Ishikawa (cell line): ENCODE data around the gene NETO2.

Experiments
- CEBPB ChIP-seq: IDR thresholded peaks from 2 replicates; pipeline ENCODE4 v1.6.1; 2012
- CREB1 ChIP-seq: IDR thresholded peaks from 2 replicates; pipeline ENCODE4 v1.6.1; 2012; ENCODE audit warnings: low read depth
- EGR1 ChIP-seq: IDR thresholded peaks from 2 replicates; pipeline ENCODE4 v1.6.1; 2012
- EP300 ChIP-seq: IDR thresholded peaks from 2 replicates; pipeline ENCODE4 v1.6.1; 2012; ENCODE audit warnings: borderline replicate concordance
- FOXM1 ChIP-seq: IDR thresholded peaks from 2 replicates; pipeline ENCODE4 v1.6.1; 2012; ENCODE audit warnings: low read depth, borderline replicate concordance
- NFIC ChIP-seq: IDR thresholded peaks from 2 replicates; pipeline ENCODE4 v1.6.1; 2012
- RAD21 ChIP-seq: IDR thresholded peaks from 2 replicates; pipeline ENCODE4 v1.6.1; 2012; ENCODE audit warnings: low read depth
- TAF1 ChIP-seq: IDR thresholded peaks from 2 replicates; pipeline ENCODE4 v1.6.1; 2012; ENCODE audit warnings: low read depth, mild to moderate bottlenecking
- TCF12 ChIP-seq: IDR thresholded peaks from 2 replicates; pipeline ENCODE4 v1.6.1; 2012; ENCODE audit warnings: low read depth
- TEAD4 ChIP-seq: IDR thresholded peaks from 2 replicates; pipeline ENCODE4 v1.6.1; 2012
- USF1 ChIP-seq: IDR thresholded peaks from 2 replicates; pipeline ENCODE4 v1.6.1; 2012
- YY1 ChIP-seq: IDR thresholded peaks from 2 replicates; pipeline ENCODE4 v1.6.1; 2012; ENCODE audit warnings: low read depth
- ZBTB7A ChIP-seq: IDR thresholded peaks from 2 replicates; pipeline ENCODE4 v1.6.1; 2012; ENCODE audit warnings: low read depth
- TF ChIP-seq, protein P1 (sequence below): IDR thresholded peaks from 2 replicates; pipeline ENCODE4 v1.6.1; 2012
- TF ChIP-seq, protein P2 (sequence below): IDR thresholded peaks from 2 replicates; pipeline ENCODE4 v1.6.1; 2012; ENCODE audit warnings: low read depth, mild to moderate bottlenecking

Gene NETO2

GRCh38 chr16:47109361-47109760 lies 34.4 kb downstream of the NETO2 start:
- TF ChIP-seq EGR1 = no peak
- no peak for TF ChIP-seq EP300
- no peak for TF ChIP-seq ZBTB7A
- no peak for TF ChIP-seq TAF1
- TF ChIP-seq, protein P1, sequence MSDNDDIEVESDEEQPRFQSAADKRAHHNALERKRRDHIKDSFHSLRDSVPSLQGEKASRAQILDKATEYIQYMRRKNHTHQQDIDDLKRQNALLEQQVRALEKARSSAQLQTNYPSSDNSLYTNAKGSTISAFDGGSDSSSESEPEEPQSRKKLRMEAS = no peak
- no peak for TF ChIP-seq CREB1
- no peak for TF ChIP-seq CEBPB
- no peak for TF ChIP-seq TEAD4
- TF ChIP-seq FOXM1 = no peak
- TF ChIP-seq NFIC = no peak
- no peak for TF ChIP-seq TCF12
- TF ChIP-seq YY1 = no peak
- no peak for TF ChIP-seq RAD21

DNA sequence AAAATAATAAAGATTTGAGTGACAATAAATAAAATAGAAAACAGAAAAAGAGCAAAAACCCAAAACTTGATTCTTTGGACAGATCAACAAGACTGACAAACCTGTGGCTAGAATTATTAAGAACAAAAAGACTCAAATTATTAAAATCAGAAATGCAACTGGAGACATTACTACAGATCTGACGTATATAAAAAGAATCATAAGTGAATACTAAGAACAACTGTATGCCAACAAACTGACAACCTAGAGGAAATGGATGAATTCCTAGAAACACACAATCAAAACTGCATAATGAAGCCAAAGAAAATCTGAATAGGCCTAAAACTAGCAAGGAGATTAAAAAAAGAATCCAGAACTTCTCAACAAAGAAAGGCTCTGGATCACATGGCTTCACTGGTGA lies 47.4 kb downstream of the NETO2 start:
- TF ChIP-seq USF1 (no peak), TCF12 (no peak), YY1 (no peak), EP300 (no peak), CEBPB (no peak), TEAD4 (no peak)
- TF ChIP-seq, protein P2, sequence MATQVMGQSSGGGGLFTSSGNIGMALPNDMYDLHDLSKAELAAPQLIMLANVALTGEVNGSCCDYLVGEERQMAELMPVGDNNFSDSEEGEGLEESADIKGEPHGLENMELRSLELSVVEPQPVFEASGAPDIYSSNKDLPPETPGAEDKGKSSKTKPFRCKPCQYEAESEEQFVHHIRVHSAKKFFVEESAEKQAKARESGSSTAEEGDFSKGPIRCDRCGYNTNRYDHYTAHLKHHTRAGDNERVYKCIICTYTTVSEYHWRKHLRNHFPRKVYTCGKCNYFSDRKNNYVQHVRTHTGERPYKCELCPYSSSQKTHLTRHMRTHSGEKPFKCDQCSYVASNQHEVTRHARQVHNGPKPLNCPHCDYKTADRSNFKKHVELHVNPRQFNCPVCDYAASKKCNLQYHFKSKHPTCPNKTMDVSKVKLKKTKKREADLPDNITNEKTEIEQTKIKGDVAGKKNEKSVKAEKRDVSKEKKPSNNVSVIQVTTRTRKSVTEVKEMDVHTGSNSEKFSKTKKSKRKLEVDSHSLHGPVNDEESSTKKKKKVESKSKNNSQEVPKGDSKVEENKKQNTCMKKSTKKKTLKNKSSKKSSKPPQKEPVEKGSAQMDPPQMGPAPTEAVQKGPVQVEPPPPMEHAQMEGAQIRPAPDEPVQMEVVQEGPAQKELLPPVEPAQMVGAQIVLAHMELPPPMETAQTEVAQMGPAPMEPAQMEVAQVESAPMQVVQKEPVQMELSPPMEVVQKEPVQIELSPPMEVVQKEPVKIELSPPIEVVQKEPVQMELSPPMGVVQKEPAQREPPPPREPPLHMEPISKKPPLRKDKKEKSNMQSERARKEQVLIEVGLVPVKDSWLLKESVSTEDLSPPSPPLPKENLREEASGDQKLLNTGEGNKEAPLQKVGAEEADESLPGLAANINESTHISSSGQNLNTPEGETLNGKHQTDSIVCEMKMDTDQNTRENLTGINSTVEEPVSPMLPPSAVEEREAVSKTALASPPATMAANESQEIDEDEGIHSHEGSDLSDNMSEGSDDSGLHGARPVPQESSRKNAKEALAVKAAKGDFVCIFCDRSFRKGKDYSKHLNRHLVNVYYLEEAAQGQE = no peak

DNA sequence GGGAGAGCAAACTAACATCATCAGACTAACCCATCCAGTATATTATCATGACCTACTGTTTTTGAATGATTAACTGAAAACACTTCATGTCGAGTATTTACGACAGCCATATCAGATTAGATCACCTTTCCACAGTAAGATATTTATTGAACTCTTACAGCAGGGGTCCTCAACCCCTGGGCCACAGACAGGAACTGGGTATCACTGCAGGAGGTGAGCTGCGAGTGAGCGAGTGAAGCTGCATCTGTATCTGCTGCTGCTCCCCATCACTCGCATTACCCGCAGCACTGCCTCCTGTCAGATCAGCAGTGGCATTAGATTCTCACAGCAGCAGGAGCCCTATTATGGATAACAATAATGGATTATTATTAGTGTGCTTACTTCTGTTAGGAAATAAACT lies 59.5 kb downstream of the NETO2 start:
- TF ChIP-seq, protein P1 = no peak
- TF ChIP-seq FOXM1 (no peak), YY1 (no peak), TEAD4 (no peak), RAD21 (no peak), NFIC (no peak), TCF12 (no peak), CREB1 (no peak), CEBPB (no peak), EGR1 (no peak), TAF1 (no peak), EP300 (no peak), ZBTB7A (no peak), USF1 (no peak)
- TF ChIP-seq, protein P2 = no peak

GRCh38 chr16:47082099-47082865 lies 61.5 kb downstream of the NETO2 start:
- TF ChIP-seq CREB1 (no peak), USF1 (no peak), TCF12 (no peak), EGR1 (no peak), NFIC (no peak), TEAD4 (no peak), FOXM1 (no peak), YY1 (no peak), CEBPB (no peak), ZBTB7A (no peak), TAF1 (no peak), EP300 (no peak)
- TF ChIP-seq, protein P2 = no peak
